ENCODE data around the gene WNK2.

DNA sequence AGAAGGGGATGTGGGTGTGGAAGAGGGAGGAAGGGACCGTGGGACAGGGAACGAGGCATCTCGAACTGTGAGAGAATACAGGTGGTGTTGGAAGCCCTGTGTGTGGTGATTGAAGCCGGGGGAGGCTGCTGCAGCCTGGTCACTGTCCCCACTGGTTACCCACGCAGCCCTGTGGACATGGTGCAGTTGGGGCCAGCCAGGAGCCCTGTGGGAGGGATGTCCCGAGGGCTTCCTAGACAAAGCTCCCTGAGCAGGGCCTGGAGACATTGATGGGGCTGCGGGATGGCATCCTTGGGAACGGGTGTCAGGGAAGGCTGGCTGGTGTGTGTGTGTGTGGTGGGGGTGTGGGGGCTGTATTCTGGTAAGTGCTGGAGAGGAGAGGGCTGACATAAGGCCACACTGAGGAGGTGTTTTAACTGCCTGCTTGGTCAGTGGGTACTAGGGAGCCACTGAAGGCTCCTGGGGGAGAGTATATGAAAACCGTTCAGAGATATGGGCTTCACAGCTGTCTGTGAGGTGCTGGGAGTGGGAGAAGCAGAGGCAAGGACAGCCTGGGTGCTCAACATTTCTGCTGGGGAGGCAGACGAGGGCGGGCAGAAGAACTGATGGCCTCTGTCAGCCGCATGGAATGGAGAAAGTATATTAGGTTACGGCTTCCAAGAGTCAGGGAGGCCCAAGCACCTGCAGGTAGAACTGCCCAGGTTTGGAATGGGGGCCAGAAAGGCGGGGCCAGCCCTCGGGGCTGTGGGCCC lies 20.0 kb downstream of the WNK2 start:
- TF ChIP-seq, protein P1, sequence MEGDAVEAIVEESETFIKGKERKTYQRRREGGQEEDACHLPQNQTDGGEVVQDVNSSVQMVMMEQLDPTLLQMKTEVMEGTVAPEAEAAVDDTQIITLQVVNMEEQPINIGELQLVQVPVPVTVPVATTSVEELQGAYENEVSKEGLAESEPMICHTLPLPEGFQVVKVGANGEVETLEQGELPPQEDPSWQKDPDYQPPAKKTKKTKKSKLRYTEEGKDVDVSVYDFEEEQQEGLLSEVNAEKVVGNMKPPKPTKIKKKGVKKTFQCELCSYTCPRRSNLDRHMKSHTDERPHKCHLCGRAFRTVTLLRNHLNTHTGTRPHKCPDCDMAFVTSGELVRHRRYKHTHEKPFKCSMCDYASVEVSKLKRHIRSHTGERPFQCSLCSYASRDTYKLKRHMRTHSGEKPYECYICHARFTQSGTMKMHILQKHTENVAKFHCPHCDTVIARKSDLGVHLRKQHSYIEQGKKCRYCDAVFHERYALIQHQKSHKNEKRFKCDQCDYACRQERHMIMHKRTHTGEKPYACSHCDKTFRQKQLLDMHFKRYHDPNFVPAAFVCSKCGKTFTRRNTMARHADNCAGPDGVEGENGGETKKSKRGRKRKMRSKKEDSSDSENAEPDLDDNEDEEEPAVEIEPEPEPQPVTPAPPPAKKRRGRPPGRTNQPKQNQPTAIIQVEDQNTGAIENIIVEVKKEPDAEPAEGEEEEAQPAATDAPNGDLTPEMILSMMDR (IDR thresholded peaks at IDR 0.05) = no peak
- TF ChIP-seq EZH2 (IDR thresholded peaks at IDR 0.05) = no peak
- no peak for TF ChIP-seq EZH2phosphoT487 (IDR thresholded peaks at IDR 0.05)

Measured in neural progenitor cell (in vitro differentiated cells).